Right atrium auricular region (tissue), 2 donors: ENCODE measurements around the gene LYPD6B. TPM values are rescaled to one million over a fixed set of nuclear protein-coding genes. Genes with fewer than 3 reads are reported as not detected.

ENCODE experiments used
- DNase-seq: peaks from one replicate; pipeline ENCODE4 v3.0.0-alpha.2; 2019; ENCODE audit warnings: low spot score
- H3K27ac ChIP-seq, 2 donors: fragments of 200-600 bp; sonication (generic); 1 replicate in 1 of 2; 2 replicates in 1 of 2; pipeline ENCODE4 v1.5.1; 2016 to 2019
- H3K27me3 ChIP-seq, 2 donors: fragments of 200-600 bp; sonication (generic); one replicate each; pipeline versions ENCODE4 v1.5.1 to v1.6.0; 2017 to 2019
- H3K36me3 ChIP-seq: fragments of 200-600 bp; sonication (generic); one replicate; pipeline ENCODE4 v1.5.1; 2016
- H3K4me1 ChIP-seq, 2 donors: fragments of 200-600 bp; sonication (generic); one replicate each; pipeline versions ENCODE4 v1.5.1 to v1.6.0; 2017 to 2019
- H3K4me3 ChIP-seq, 2 donors: fragments of 200-600 bp; sonication (generic); 1 replicate in 1 of 2; 2 replicates in 1 of 2; pipeline ENCODE4 v1.5.1; 2017 to 2019; ENCODE audit warnings: mild to moderate bottlenecking in 1 of 2, moderate library complexity in 1 of 2
- H3K9me3 ChIP-seq, 2 donors: fragments of 200-600 bp; sonication (generic); one replicate each; pipeline ENCODE4 v1.5.1; 2019
- CTCF ChIP-seq, 2 donors: fragments of 200-600 bp; sonication (generic); IDR thresholded peaks; one replicate each; pipeline ENCODE4 v1.5.1; 2019; ENCODE audit warnings: antibody characterized with exemption in 2 of 2
- total RNA-seq, 2 donors: library from RNA; depleted of rRNA; stranded (reverse); fragments of >200 nt; gene quantifications; one replicate each; pipeline ENCODE4 v1.1.0, GENCODE V29; 2016

LYPD6B gene
- total RNA-seq, 2 donors from 2014 or later = 0.28 TPM; not detected in 1

- TF ChIP-seq CTCF (IDR thresholded peaks at IDR 0.05) = no peak
- Histone ChIP-seq H3K4me3 (no peak overlapping the region), H3K27ac (no peak overlapping the region), H3K4me1 (no peaks in the 10 kb centered on the region), H3K27me3 (no peaks in the 10 kb centered on the region), H3K9me3 (no peaks in the 10 kb centered on the region), H3K36me3 (no peaks in the 10 kb centered on the region)
- DNase-seq = no peak
Observed at GRCh38 chr2:149189769-149190168, 151.3 kb downstream of the LYPD6B start.

GRCh38 chr2:149191915-149192314 lies 153.4 kb downstream of the LYPD6B start:
- Histone ChIP-seq H3K9me3 (no peaks in the 10 kb centered on the region), H3K27ac (no peak overlapping the region), H3K4me3 (no peak overlapping the region), H3K4me1 (no peaks in the 10 kb centered on the region), H3K36me3 (no peaks in the 10 kb centered on the region), H3K27me3 (no peaks in the 10 kb centered on the region)
- no peak for TF ChIP-seq CTCF (IDR thresholded peaks at IDR 0.05)
- no peak for DNase-seq

- Histone ChIP-seq H3K27ac (no peak overlapping the region), H3K9me3 (no peaks in the 10 kb centered on the region), H3K4me3 (no peak overlapping the region), H3K27me3 (no peaks in the 10 kb centered on the region), H3K36me3 (no peaks in the 10 kb centered on the region), H3K4me1 (no peaks in the 10 kb centered on the region)
- DNase-seq = no peak
- no peak for TF ChIP-seq CTCF (IDR thresholded peaks at IDR 0.05)
Observed at GRCh38 chr2:149192427-149192826, 153.9 kb downstream of the LYPD6B start.

- TF ChIP-seq CTCF (IDR thresholded peaks at IDR 0.05) = no peak
- Histone ChIP-seq H3K9me3 (no peaks in the 10 kb centered on the region), H3K36me3 (no peaks in the 10 kb centered on the region), H3K4me1 (peaks cover 0 to 4% of the 10 kb centered on the region in 2 donors), H3K4me3 (no peak overlapping the region), H3K27me3 (no peaks in the 10 kb centered on the region), H3K27ac (no peak overlapping the region)
- DNase-seq = no peak
Observed at GRCh38 chr2:149200109-149200520, 161.6 kb downstream of the LYPD6B start.

GRCh38 chr2:149204686-149205085 lies 166.2 kb downstream of the LYPD6B start:
- H3K36me3 ChIP-seq = no peaks in the 10 kb centered on the region
- peaks cover 0 to 4% of the 10 kb centered on the region in 2 donors for H3K4me1 ChIP-seq
- no peak for TF ChIP-seq CTCF (IDR thresholded peaks at IDR 0.05)
- H3K27ac ChIP-seq = no peak overlapping the region
- no peak overlapping the region for H3K4me3 ChIP-seq
- H3K27me3 ChIP-seq = no peaks in the 10 kb centered on the region
- DNase-seq = no peak
- no peaks in the 10 kb centered on the region for H3K9me3 ChIP-seq

GRCh38 chr2:149205143-149205542 lies 166.6 kb downstream of the LYPD6B start:
- peaks cover 0 to 4% of the 10 kb centered on the region in 2 donors for H3K4me1 ChIP-seq
- H3K36me3 ChIP-seq = no peaks in the 10 kb centered on the region
- no peak overlapping the region for H3K27ac ChIP-seq
- H3K9me3 ChIP-seq = no peaks in the 10 kb centered on the region
- DNase-seq = no peak
- no peaks in the 10 kb centered on the region for H3K27me3 ChIP-seq
- TF ChIP-seq CTCF (IDR thresholded peaks at IDR 0.05) = no peak
- H3K4me3 ChIP-seq = no peak overlapping the region
